NK-92 (cell line): ENCODE results near the gene GMPR.

Source experiments
- DNase-seq: peaks from one replicate; lab custom pipeline; 2025; ENCODE audit not compliant: unreplicated experiment; lab: John Stamatoyannopoulos, UW

GMPR gene

GRCh38 chr6:16270178-16270794 lies 31.9 kb downstream of the GMPR start:
- no peak for DNase-seq

GRCh38 chr6:16271428-16271827 lies 33.0 kb downstream of the GMPR start:
- DNase-seq, result no peak

DNA sequence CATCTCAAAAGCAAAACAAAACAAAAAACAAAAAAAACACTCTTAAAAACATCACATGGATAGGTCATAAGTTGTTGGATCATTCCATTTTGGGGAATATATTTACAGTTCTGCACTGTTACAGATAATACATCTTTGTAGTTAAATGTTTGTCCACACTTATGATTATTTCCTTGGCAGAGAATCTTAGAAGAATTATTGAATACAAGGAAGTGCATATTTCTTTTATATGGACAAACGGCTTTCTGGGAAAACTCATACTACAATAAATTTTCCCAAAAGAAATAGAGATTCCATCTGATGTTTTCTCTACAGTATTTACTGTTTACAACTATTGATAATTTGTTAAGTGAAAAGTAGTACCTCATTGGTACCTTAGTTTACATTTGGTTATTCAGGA lies 33.8 kb downstream of the GMPR start:
- DNase-seq, result no peak

- no peak for DNase-seq
These were observed 34.9 kb downstream of the GMPR start for GRCh38 chr6:16273256-16273655.

- no peak for DNase-seq
These were observed 36.1 kb downstream of the GMPR start for GRCh38 chr6:16274483-16274882.

- DNase-seq, result no peak
These were observed 36.6 kb downstream of the GMPR start for GRCh38 chr6:16274885-16275589.

DNA sequence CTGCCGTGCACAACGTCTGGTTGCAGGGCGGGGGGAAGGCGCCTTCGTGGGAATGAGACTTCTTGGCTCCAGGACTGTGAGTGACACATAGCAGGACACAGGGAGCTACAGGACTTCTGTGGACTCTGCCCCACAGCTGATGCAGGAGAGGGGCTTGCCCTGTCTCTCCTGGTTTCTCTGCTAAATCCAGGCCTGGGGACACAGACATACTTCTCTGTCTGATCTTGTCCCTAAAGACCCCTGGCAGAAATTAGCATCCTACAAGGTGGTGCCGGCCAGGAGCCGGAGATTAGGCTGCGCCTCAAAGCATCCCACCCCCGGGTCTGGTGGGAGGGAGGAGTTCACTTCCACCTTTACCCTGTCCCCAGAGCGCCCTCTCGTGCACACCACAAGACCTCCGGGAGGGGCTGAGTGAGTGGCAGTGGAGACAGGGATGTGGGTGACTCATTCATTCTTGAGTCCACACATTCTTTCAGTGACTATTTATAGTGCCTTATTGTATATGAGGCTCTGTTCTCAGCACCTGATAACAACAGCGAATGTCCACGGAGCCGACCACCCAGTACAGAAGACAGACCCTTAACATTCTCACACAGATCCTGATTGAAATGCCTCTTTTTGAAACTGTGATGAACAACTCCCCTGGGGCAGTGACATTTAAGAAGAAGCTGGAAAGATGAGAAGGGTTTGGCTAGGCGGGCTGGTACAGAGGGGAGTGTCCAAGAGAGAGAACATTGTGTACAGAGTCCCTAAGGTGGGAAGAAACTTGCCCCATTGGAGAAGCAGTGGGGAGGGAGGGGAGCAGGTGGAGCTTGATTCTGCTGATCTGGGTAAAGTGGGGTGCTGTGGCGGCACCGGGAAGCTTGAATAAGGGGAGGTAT lies 39.0 kb downstream of the GMPR start:
- no peak for DNase-seq

DNA sequence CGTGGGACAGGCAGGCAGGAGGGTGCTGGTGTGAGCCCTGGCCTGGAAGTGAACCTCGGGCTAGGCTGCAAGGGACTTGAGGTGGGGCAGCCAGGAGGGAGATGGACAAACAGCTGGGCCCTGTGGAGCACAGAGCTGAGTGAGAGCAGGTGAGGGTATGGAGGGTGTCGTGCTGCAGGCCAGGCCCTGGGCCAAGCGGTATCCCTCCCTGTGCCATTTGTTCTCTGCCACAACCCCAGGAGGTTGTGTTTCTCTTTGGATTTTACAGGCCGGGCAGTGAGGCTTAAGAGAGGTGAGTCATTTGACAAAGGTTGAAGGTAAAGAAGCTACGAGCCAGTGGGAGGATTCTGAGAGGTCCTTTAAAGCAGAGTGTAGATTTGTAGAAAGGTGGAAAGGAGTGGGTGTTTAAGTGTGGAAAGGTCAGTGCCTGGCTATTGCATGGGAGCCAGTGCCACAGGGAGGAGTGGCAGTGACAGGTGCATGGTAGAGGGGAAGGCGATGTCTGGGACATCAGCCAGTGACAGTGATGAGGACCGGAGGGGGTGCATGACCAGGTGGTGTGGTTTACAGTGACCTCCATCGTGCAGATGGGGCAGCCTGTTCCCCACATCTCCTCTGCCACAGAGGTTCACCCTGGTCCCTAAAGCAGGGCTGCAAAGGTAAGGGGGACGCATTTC lies 39.8 kb downstream of the GMPR start:
- DNase-seq, result no peak

DNA sequence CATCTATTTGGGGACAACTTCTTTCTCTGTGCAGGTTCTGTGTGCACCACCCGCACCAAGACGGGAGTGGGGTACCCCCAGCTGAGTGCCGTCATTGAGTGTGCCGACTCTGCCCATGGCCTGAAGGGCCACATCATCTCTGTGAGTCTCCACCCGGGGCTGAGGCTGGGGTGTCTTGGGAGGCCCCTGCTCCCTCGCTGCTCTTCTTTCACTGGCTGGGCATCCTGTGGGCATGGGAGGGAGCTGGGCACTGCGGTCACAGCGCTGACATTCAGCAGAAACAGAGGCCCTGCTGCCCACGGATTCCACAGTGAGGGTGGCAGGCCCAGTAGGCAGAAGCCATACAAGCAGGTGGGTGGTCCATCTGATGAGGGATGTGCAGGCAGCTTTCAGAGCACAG lies 40.4 kb downstream of the GMPR start:
- DNase-seq, result no peak

- DNase-seq, result no peak
These were observed 40.9 kb downstream of the GMPR start for GRCh38 chr6:16279243-16279642.

- no peak for DNase-seq
These were observed 44.0 kb downstream of the GMPR start for GRCh38 chr6:16282370-16282769.

DNA sequence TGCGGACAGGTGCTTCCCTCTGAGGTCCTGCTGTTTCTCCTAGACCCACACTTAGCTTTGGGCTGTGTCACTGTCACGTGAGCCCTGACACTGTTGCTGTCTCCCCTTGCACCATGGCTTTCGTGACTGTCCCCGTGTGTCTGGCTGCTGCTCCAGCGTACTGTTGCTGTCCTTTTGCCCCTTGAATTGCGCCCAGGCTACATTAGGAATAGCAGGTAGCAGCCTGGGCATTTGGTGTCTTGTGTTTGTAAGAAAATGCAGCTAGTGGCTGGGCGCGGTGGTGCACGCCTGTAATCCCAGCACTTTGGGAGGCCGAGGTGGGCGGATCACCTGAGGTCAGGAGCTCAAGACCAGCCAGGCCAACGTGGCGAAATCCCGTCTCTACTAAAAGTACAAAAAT lies 46.1 kb downstream of the GMPR start:
- no peak for DNase-seq

DNA sequence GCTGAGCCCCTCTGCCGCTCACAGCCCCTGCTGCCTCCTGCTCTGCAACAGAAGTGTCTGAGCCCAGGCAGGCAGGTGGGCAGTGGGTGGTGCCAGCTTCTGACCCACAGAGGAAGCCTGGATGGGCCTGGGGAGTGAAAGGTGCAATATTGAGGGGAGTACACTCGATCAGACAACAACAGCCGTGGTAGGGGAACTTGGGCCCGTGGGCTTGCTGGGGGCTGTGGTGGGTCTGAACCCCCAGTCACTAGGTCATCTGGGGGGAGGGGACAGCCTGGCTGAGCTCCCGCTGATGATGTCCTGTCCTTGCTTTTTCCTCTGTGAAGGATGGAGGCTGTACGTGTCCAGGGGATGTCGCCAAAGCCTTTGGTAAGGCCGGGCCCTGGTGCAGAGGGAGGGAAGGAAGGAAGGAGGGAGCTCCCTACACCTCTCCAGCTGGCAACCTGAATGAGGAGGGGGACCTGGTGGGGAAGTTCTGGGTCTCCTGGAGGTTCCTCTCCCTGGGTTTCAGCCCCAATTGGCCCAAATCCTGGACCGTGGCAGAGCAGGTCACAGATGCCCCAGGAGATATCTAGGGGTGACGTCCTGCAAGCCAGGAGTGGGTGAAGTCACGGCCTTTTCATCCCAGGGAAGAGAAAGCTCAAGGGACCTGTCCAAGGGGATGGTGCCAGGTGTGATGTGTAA lies 47.2 kb downstream of the GMPR start:
- no peak for DNase-seq

DNA sequence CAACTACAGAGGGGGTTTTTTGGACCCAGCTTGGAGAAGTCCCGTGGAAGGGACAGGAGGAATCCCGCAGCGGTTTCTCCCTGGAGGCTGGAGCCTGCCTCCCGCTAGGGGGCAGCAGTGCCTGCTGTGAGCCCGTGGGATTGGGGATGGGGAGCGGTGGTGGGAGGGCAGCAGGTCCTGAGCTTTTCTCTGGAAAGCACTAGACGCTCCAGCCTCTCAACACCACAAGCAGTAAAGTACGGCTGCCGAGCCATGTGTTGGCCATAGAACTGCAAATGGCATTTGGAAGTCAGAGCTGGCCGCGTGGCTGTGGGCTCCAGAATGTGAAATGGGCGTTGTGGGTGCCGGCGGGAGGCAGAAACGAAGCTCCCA lies 47.8 kb downstream of the GMPR start:
- no peak for DNase-seq

DNA sequence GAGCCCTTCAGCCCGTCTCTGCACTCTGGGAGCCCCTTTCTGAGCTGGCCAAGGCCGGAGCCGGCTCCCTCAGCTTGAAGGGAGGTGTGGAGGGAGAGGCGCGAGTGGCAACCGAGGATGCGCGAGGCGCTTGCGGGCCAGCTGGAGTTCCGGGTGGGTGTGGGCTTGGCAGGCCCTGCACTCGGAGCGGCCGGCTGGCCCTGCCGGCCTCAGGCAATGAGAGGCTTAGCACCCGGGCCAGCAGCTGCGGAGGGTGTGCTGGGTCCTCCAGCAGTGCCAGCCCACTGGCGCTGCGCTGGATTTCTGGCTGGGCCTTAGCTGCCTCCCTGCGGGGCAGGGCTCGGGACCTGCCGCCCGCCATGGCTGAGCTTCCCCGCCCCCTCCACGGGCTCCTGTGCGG lies 49.8 kb downstream of the GMPR start:
- DNase-seq, result no peak

DNA sequence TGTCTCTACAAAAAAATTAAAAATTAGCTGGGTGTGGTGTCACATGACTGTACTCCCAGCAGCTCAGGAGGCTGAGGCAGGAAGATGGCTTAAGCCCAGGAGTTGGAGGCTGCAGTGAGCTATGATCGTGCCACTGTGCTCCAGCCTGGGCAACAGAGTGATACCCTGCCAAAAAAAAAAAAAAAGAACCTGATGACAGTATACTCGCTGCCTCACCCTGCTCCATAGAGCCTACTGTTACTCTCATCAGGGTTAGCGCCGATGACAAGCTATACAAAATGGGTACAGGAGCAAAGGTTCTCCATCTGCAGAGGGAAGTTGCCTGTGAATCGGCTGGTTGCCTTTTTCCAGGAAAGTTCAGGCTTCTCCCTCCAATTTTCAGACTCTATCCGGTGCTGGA lies 53.4 kb downstream of the GMPR start:
- DNase-seq, result no peak

- DNase-seq, result no peak
These were observed 54.0 kb downstream of the GMPR start for GRCh38 chr6:16292432-16292831.

DNA sequence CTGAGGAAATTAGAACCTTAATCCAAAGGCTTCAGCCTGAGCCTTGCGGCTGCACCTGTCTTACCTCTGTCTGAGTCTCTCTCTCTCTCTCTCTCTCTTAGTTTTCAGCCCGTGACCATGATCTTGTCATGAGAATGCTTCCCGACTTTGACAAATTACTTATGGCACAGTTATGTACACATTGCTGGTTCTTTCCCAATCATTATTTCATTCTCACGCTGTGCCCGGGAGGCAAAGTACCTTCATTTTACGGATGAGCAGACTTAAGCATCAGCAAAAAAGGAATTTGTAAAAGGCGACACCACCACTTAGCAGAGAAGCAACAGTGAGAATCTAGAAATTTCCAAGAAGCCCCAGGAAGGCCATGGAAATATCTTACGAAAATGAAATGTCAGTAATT lies 54.6 kb downstream of the GMPR start:
- DNase-seq, result no peak

DNA sequence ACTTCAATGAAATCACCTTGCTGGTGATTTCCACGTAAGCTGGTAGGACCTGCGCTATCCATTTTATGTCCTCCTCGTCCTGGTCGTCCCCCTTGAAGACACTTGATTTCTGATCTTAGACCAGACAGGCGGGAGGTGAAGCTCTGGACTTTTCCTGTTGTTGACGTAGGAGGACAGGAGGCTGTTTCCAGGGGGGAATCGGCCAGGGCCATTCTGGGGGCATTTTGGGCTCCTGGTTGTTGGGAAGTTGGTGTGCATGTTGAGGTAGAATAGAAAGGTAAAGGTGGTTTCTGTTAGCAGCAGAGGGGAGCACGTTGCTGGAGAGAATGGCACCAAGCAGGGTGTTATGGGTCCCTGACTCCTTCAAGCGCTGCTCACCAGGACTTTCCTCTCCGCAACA lies 56.0 kb downstream of the GMPR start:
- DNase-seq, result no peak

- no peak for DNase-seq
These were observed 56.7 kb downstream of the GMPR start for GRCh38 chr6:16295060-16295459.

GRCh38 chr6:16295471-16295870 lies 57.1 kb downstream of the GMPR start:
- no peak for DNase-seq
